Measurements from ENCODE around the gene CA6. TPM values are rescaled to one million over a fixed set of nuclear protein-coding genes. Genes with fewer than 3 reads are reported as not detected.
"Not testable (repeated sequence)": the region's sequence is repeated elsewhere in the genome, so short reads cannot be mapped to it uniquely, and the experiment has no call there.

The CA6 gene
- polyA plus RNA-seq, 5 donors: 0.10 to 0.15 (median 0.10) TPM; not detected in 2

- DNase-seq: peak; percentile 57 to 64
Measured at GRCh38 chr1:9004700-9005394, 59.2 kb downstream of the CA6 start.

- no peak for DNase-seq
Measured at GRCh38 chr1:9005395-9005708, 59.7 kb downstream of the CA6 start.

GRCh38 chr1:9006956-9007615, 61.4 kb downstream of the CA6 start:
- DNase-seq: no peak

GRCh38 chr1:9008236-9008635, 62.6 kb downstream of the CA6 start:
- no peak for DNase-seq

GRCh38 chr1:9009438-9010370, 64.0 kb downstream of the CA6 start:
- DNase-seq: no peak

GRCh38 chr1:9010781-9011323, 65.2 kb downstream of the CA6 start:
- DNase-seq: no peak

- DNase-seq: no peak
Measured at GRCh38 chr1:9013819-9014218, 68.2 kb downstream of the CA6 start.

GRCh38 chr1:9014475-9015375, 69.1 kb downstream of the CA6 start:
- DNase-seq: no peak

- DNase-seq: no peak
Measured at GRCh38 chr1:9016455-9016854, 70.8 kb downstream of the CA6 start.

GRCh38 chr1:9018333-9018732, 72.7 kb downstream of the CA6 start:
- peak; percentile 25 to 35 for DNase-seq

- DNase-seq: no peak
Measured at GRCh38 chr1:9019896-9020295, 74.2 kb downstream of the CA6 start.

- no peak for DNase-seq
Measured at GRCh38 chr1:9020305-9020704, 74.6 kb downstream of the CA6 start.

GRCh38 chr1:9022026-9022738, 76.5 kb downstream of the CA6 start:
- DNase-seq: not testable (repeated sequence)

- DNase-seq: no peak
Measured at GRCh38 chr1:9022773-9023172, 77.1 kb downstream of the CA6 start.

Other genes with a start within 250 kb of the CA6 start
- gene RERE, start 128.2 kb upstream of the CA6 start, polyA plus RNA-seq (ENCODE audit: insufficient read depth in 1 of 5, insufficient read length in 5 of 5, low replicate concordance in 1 of 5): 100 to 1,000 TPM; 104 to 119 (median 112) TPM
- 100 to 1,000 TPM; 635 to 805 (median 753) TPM for gene ENO1, start 67.2 kb upstream of the CA6 start, polyA plus RNA-seq (ENCODE audit: insufficient read depth in 1 of 5, insufficient read length in 5 of 5, low replicate concordance in 1 of 5)
- gene SLC2A7, start 80.6 kb downstream of the CA6 start, polyA plus RNA-seq (ENCODE audit: insufficient read depth in 1 of 5, insufficient read length in 5 of 5, low replicate concordance in 1 of 5): under 1 TPM in 1 of 5 donors, not detected in 4; 0.13 TPM
- gene SLC2A5, start 123.8 kb downstream of the CA6 start, polyA plus RNA-seq (ENCODE audit: insufficient read depth in 1 of 5, insufficient read length in 5 of 5, low replicate concordance in 1 of 5): 1 to 10 TPM in 2 of 5 donors, under 1 TPM in 3; 0.35 to 1.2 (median 0.89) TPM
- 10 to 100 TPM; 13.9 to 34.1 (median 20.2) TPM for gene GPR157, start 183.2 kb downstream of the CA6 start, polyA plus RNA-seq (ENCODE audit: insufficient read depth in 1 of 5, insufficient read length in 5 of 5, low replicate concordance in 1 of 5)

All from right lung (tissue), 5 donors.